HK-2 (cell line): ENCODE results near the gene JADE3.

Source experiments
- DNase-seq: peaks from one replicate; pipeline ENCODE4 v3.0.0-alpha.2; 2018; ENCODE audit not compliant: unreplicated experiment

JADE3 gene

DNA sequence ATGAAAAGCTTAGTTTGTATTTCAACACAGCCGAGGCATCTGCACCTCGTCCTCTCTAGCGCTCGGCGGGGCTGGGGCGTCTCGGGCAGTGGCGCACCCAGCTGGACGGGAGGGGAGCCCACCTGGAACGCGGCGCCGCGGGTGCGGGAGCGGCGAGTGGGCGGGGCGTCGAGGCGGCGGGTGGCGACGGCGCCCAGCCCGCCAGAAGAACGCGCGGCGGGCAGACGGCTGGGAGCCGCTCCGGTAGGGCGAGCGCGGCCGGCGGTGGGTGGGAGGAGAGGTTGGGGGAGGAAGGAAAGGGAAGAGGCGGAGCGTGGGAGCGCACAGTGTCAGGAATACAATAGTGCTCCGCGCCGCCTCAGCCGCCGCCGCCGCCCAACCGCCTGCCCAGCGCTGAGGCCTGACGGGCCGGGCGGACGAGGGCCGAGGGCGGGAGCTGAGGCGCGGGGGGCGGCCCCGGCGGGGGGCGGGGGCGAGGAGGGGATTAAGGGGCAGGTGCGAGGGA, at the start of gene JADE3:
Gene JADE3 (plus strand): TSS at position 324 of the 505 bp plus-strand sequence. CDS start 72,474 bp downstream, outside the sequence.
- peak; percentile 72 for DNase-seq

DNA sequence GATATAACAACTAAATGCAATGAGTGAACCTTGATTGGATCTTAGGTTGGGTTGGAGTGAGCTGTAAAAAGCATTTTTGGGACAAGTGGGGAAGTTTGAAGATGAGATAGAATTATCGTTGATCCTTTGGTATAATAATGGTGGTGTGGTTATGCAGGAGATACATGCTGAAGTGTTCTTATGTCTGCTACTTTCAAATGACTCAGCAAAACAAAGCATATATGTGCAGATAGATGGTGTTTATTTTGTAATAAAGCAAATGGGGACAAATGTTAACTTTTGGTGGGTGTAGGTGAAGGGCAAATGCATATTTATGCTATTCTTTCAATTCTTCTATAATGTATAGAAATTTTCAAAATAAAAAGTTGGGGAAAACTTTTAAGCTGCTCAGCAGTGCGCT, 49.1 kb upstream of the JADE3 start:
- DNase-seq, result no peak

DNA sequence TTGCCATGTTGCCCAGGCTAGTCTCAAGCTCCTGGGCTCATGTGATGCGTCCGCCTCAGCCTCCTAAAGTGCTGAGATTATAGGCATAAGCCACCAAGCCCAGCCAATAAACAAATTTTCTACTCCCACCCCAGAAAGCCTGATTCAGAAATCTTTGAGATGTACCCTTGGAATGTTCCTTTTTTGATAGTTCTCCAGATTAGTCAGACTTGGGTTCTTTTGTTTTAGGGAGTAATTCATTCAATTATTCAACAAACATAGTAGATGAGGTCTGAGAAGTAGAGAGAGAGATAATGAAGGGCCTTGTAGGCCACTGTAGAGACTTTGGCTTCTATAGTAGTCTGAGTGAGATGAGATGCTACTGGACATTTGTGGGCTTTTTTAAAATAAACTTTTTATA, 47.6 kb upstream of the JADE3 start:
- no peak for DNase-seq

DNA sequence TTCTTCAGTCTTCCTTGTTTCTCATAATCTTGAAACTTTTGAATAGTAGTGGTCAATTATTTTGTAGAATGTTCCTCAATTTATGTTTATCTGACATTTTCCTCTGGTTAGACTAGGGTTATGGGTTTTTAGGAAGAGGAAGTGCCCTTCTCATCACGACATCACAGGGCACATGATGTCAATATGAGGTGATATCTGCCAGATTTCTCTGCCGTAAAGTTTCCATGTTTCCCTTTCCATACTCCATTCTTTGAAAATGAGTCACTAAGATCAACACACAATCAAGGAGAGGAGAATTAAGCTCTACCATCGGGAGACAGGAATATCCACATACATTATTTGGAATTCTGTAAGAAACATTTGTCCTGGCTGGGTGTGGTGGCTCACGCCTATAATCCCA, 46.9 kb upstream of the JADE3 start:
- DNase-seq, result no peak

DNA sequence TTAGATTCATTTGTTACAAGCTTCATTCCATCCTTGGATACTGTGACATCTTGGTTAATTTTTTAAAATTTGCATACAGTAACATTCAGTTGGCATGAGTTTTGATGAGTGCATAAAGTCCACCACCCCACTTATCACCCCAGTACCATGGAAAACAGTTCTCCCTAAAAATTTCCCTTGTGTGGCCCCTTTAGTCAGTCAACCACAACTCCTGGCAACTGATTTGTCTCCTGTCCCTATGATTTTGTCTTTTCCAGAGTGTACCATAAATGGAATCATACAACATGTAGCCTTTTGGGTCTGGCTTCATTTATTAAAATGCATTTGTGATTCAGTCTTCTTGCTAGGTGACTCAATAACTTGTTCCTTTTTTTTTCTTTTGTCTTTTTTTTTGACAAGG, 45.5 kb upstream of the JADE3 start:
- DNase-seq, result no peak

DNA sequence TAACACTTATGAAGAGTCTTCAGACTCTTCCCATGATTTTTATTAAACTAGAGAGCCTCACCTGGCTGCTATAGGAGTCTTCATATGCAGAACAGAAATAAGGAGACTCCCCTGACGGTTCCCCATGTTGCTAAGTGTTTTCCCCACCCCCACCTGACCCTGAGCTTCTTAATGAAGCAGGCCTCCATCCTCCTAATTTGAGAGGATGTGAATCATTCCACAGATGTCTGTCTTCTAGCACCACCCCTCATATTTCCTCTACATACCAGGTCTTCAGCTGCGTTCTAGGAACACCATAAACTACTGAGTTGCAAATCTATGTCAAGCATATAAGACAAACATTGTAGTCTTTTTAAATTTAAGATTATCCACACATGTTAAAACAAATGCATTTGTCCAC, 38.5 kb upstream of the JADE3 start:
- DNase-seq, result no peak

DNA sequence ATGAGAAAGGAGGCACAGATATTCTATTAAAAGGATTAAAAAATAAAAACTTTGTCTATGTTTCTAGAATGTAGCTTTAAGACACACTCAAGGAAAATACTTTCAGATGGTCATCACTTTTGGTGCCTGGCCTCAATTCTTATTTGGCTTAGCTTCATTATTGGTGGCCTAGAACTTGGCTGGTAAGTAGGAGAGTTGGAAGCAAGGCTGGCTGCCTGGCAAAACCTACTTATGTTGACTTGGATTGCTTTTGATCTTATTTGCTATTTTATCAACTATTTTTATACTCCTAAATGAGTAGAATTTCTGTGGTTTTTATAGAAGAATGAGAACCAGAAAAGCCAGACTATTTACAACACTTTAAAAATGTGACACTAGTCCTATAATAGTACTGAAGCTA, 35.3 kb upstream of the JADE3 start:
- no peak for DNase-seq

DNA sequence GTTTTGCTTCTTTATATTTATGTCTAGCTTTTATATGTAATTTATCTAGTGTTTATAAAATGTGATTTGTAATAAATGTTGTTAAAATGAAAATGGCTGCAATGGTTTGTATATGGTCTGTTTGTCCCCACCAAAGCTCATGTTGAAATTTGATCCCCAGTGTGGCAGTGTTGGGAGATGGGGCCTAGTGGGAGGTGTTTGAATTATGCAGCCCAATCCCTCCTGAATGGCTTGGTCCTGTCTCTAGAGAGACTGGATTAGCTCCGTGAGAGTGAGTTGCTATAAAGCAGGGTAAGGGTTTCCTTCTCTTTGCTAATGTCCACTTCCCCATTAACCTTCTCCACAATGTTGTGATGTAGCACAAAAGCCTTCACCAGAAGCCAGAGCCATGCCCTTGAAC, 30.0 kb upstream of the JADE3 start:
- DNase-seq, result no peak

DNA sequence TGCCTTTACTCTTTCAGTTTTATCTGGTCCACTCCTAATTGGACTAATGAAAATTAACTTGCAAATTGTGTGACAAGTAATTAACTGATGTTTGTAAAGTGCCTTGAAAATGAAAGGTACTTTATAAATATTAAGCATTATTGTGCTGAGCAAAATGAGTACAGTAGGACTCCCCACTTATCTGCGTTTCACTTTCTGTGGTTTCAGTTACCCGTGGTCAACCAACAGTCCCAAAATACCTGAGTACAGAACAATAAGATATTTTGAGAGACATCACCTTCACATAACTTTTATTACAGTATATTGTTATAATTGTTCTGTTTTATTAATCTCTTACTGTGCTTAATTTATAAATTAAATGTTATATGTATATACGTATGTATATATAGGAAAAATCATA, 27.4 kb upstream of the JADE3 start:
- DNase-seq, result no peak

DNA sequence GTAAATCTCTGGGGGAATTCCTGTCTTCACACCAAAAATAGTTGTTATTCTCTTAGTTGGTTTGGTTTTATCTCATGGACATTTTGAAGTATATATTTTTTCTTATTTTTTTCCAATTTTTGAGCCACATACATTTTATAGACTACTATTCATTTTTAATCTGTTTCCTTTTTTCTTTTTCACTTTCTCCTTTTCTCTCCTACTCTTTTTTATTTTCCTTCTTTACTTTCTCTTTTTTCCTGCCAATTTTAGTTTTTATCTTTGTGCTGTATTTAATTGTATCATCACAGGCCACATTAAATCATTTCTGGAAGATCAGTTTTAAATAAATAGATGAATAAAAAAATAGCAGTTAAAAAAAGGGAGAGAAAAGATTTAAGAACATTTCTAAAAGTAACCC, 14.0 kb upstream of the JADE3 start:
- no peak for DNase-seq

DNA sequence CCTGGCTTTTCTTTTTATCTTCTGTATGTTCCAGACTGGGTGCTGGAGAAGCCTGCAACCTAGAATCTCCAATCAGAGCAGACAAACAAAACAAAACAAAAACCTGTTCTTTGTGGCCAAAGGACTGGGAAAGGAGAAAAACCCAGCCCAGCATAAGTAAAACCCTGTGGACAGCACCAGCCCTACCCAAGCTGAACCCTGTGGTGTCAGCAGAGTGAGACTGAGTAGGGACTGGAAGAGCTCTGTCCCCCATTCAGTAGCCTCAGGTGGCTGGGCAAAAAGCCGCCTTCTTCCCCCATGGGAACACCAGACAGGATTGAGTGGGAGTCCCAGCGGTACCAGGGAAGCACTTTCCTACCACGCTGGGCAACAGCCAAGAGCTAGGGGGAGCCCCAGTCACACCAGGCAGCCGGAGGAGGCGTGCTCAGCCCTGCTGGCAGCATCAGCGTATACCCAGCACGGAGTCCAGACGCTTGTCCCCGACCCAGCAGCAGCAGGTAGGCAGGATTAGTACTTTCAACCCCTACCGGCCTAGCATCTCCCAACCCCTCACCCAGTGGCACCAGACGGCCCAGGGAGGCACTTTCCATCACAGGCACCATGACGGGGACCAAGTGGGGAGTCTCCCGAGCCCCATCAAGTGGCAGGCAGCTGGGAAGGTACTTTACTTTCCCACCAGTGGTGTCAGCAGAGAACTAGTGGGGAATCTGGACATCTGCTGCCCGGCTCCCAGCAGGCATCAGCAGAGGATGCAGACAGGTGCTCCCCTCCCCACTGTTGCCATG, 8.6 kb upstream of the JADE3 start:
- DNase-seq, result peak; percentile 74

DNA sequence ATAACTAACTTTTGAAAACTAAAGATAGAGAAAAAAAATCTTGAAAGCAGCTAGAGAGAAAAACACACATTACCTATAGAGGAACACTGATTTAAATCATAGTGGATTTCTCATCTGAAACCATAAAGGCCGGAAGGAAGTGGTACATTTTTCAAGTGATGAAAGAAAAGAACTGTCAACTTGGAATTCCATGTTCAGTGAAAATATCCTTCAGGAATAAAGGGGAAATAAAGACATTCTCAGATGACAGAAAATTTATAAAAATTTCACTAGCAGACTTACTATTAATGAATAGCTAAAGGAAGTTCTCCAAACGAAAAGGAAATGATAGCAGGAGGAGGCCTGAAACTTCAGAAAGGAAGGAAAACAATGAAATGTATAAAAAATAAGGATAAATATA, 7.6 kb upstream of the JADE3 start:
- DNase-seq, result no peak

DNA sequence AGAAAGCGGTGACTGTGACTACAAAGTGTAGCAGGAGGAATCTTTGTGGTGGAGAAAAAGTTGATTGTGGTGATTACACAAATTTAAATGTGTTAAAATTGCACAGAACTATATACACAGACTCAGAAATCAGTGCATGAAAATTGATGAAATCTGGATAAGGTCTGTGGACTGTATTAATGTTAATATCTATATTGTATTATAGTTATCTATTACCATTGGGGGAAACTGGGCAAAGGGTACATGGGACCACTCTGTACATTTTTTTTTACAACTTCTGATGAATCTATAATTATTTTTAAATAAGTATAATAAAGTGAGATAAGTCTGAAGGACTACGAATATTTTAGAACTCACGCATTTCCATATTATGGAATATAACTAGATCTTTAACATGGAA, 1.8 kb upstream of the JADE3 start:
- no peak for DNase-seq

DNA sequence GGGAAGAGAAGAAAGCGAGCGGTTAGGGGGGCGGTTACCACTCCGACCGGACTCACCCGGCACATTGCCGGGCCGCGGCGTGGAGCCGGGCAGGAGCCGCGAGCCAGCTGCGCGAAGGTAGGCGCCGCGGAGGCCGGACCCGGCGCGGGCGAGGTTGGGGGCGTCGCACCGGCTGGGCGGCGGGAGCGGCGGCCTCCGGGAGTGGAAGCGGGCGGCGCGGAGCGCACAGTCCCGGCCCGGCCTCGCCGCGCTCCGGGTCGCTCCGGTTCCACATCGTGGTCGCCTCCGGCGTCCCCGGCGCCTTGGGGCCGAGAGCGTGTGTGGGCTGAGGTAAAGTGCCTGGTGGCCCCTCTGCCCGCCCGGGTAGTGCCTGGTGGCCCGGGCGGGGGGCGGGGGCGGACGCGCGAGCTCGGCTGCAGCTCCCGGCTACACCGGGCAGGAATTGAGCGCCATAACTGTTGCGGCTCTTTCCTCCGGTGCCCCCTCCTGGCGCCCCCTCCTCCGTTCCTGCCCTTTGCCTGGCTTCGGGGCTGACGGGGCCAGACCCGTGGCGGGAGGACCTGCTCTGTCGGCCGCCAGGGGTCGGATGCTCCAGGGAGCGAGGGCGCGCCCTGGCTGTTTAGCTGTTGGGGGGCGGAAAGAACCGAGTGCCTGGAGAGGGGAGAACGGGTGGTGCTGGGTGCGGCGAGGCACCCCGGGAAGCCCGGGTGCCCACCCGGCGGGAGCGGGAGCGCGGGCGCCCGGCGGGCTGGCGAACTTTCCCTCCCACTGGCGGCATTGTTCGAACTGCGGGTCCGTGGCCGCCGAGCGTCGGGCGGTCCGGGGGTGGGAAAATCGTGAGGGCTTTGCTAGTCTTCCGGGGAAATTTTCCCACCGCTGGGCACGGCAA, 626 bp downstream of the JADE3 start:
- DNase-seq, result peak; percentile 57

DNA sequence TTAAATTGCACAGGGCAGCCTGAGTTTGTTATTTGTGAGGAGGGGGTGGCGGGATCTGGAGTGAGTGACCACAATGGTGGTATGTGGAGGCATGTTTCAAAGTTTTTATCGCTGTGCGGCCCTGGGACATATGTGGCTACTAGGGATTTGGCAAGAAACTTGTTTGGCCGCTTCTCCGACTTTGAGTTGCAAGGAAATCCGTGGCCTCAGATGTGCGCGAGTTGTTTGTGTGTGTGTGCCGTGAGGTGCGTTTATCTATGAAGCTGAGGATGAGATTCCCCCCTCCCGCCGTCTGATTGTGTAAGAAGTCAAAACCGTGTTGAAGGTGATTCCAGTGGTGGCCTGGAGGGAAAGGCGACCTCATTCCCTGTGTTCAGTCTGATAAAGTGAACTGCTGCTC, 1.4 kb downstream of the JADE3 start:
- DNase-seq, result peak; percentile 22

DNA sequence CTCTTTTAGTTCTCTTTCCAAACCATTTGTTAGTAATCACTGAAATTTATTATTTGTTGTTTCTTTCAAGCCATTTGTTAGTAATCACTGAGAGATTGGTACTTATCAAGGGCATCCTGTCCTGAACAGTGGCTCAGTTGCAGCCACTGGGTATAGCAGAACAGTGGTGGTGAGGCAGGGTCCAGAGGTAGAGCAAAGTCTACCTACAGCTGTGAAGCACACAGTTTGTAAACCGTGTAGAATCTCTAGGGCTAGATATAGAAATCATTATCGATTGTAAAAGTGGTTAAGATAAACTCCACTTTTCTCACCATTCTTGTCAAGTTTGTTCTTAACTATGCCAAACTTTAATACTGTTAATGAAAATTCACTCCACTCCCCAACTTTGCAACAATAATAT, 4.1 kb downstream of the JADE3 start:
- DNase-seq, result no peak

DNA sequence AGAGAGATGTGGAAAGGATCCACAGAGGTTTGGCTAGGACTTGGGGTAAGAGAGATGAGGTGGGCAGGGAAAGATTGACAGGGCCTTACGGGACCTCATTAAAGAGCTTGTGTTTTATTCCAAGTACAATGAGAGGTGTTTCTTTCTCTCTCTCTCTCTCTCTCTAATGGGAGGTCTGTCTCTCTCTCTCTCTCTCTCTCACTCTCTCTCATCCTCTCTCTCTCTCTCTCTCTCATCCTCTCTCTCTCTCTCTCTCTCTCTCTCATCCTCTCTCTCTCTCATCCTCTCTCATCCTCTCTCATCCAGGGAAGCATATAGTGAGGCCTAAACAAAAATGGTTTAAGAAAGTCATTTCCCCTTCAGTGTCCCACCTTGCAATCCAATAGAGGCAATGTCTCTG, 5.4 kb downstream of the JADE3 start:
- DNase-seq, result no peak

DNA sequence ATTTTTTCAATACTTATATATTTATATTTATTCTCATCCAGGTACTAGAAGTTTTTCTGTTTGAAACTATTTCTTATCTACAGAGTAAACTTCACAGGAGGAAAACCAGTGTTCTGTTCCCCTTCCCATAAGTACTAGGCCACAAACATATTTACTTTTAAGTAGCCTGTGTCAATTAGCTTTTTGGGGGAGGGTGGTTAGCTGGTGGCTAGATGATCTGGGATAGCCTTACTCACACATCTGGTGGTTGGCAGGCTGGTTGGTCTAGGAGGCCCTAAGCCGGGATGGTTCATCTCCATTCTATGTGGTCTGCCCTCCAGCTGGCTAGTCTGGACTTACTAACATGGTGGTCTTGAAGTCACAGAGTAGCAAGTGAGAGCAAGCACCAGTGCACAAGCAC, 6.2 kb downstream of the JADE3 start:
- no peak for DNase-seq

DNA sequence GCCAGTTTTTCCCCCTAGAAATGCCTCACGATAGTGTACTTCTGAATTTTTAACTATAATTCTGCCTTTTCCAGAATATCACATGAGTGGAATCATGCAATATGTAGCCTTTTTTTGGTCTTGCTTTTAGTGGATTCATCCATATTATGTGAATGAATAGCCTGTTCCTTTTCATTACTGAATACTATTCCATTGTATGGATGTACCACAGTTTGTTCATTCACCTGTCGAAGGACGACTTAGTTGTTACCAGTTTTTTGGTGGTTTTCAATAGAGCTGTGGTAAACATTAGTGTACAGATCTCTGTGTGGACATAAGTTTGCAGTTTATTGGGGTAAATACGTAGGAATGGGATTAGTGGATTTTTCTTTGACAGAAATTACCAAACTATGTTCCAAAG, 8.0 kb downstream of the JADE3 start:
- DNase-seq, result no peak

DNA sequence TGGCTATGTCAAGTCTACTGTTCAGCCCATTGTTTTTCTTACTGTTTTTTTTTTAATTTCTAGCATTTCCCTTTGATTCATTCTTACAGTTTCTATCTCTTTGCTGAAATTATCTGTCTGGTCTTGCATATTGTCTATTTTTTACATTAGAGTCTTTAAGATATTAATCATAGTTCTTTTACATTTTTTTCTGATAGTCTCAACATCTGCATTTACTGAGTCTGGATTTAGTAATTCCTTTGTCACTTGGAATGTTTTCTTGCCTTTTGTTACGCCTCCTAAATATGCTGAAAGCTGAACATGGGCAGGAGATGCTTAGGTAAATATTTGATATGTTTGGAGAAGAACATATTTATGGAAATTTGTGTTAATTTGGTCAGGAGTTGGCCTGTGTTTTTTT, 10.4 kb downstream of the JADE3 start:
- DNase-seq, result no peak

DNA sequence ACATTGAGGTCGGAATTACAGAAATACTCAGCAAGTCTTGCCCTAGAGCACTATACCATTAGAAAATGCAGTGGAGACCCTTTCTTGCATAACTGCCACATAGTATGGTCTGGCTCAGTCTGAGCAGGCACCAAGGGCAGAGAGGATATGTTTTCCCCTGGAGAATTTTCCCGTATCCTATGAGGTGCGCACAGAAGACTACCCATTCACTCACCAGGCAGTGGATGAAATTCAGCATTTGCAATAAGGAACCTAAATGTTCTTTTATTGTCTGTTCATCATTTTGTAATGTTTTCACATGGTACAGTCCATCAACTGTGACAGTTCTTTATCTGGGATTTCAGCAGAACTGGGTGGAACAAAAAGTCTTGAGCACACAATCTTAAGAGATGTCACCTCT, 15.5 kb downstream of the JADE3 start:
- no peak for DNase-seq

DNA sequence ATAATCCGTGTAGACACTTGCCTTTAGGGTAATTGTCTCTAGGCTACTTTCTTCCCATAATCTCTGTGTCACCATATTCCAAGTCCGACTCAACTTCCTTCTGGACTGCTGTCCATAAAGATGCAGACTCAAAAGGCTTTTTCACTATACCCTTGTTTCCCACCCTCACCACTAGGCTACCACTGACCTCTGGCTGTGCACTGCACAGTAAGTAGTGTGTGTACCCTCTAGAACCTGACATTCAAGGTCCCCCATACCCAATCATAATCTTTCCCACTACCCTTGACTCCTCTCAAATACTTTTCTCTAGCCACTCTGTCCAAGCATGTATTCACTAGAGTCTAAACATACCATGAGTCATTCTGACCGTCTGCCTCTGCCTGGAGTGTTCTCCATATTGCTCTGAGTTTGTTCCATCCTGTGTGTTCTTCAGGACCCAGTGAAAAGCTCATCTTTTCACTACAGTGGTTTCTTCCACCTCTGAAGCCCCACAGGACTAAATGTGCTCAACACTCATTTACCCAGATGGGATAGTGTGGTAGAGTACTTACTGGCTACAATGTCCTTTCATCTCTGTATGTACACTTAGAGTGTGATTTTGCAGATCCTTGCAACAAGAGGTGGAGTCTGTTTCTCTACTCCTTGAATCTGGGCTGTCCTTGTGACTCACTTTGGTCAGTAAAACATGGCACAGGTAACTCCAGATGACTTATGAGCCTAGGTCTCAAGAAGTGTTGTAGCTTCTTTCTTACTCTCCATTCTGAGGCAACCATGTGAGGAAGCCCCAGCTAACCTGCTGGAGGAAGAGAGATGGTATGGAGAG, 17.4 kb downstream of the JADE3 start:
- no peak for DNase-seq
